Measurements from ENCODE around the gene PHACTR1. TPM values are rescaled to one million over a fixed set of nuclear protein-coding genes. Genes with fewer than 3 reads are reported as not detected.

Gene PHACTR1
- total RNA-seq, 1 experiment from 2014 or later = 2.6 TPM

- Histone ChIP-seq H3K9me3 (ENCODE audit: low read depth, low read length, poor library complexity, severe bottlenecking) (no peaks in the 10 kb centered on the region), H3K4me3 (ENCODE audit: low read depth, low read length, poor library complexity, severe bottlenecking) (no peak overlapping the region), H3K36me3 (ENCODE audit: insufficient read depth, low read length, poor library complexity, severe bottlenecking) (peaks cover 14% of the 10 kb centered on the region), H3K27me3 (replicated peaks; ENCODE audit: insufficient read depth, low read depth, low read length, poor library complexity) (no peaks in the 10 kb centered on the region), H3K27ac (ENCODE audit: low read depth, low read length, poor library complexity, severe bottlenecking) (peak overlapping the region; percentile 76), H3K4me1 (ENCODE audit: insufficient read depth, low read length, poor library complexity, severe bottlenecking) (peaks cover 36% of the 10 kb centered on the region)
- TF ChIP-seq EZH2 (IDR thresholded peaks at IDR 0.05; ENCODE audit: borderline replicate concordance, low read depth, low read length, poor library complexity, severe bottlenecking) = no peak
- no peak for TF ChIP-seq CTCF (conservative IDR thresholded peaks at IDR 0.05; ENCODE audit: low read depth, low read length)
- BruUV-seq (replicated peaks) = no TSS peak
- CTCF ChIA-PET = interaction anchor here (0.6 to 1.1 kb wide), 2 partner anchors 43 to 234 kb away, joined by 3 to 5 read pairs; no protein-coding TSS in a partner anchor
- peak; percentile 36 for DNase-seq (ENCODE audit: low spot score)
- POLR2A ChIA-PET (ENCODE audit: low non-redundant PET) = no interaction called here
- intact Hi-C loops (cut with micrococcal nuclease; ENCODE audit: unreplicated experiment) = no loop called here
Observed at GRCh38 chr6:13304580-13305260, 588.2 kb downstream of the PHACTR1 start.

GRCh38 chr6:13305288-13305687 lies 588.7 kb downstream of the PHACTR1 start:
- POLR2A ChIA-PET (ENCODE audit: low non-redundant PET) = no interaction called here
- Histone ChIP-seq H3K27me3 (replicated peaks; ENCODE audit: insufficient read depth, low read depth, low read length, poor library complexity) (no peaks in the 10 kb centered on the region), H3K4me3 (ENCODE audit: low read depth, low read length, poor library complexity, severe bottlenecking) (no peak overlapping the region), H3K4me1 (ENCODE audit: insufficient read depth, low read length, poor library complexity, severe bottlenecking) (peaks cover 36% of the 10 kb centered on the region), H3K36me3 (ENCODE audit: insufficient read depth, low read length, poor library complexity, severe bottlenecking) (peaks cover 14% of the 10 kb centered on the region), H3K27ac (ENCODE audit: low read depth, low read length, poor library complexity, severe bottlenecking) (peak overlapping the region; percentile 76), H3K9me3 (ENCODE audit: low read depth, low read length, poor library complexity, severe bottlenecking) (no peaks in the 10 kb centered on the region)
- TF ChIP-seq EZH2 (IDR thresholded peaks at IDR 0.05; ENCODE audit: borderline replicate concordance, low read depth, low read length, poor library complexity, severe bottlenecking) = no peak
- TF ChIP-seq CTCF (conservative IDR thresholded peaks at IDR 0.05; ENCODE audit: low read depth, low read length) = no peak
- CTCF ChIA-PET = no interaction called here
- BruUV-seq (replicated peaks) = no TSS peak
- intact Hi-C loops (cut with micrococcal nuclease; ENCODE audit: unreplicated experiment) = no loop called here
- no peak for DNase-seq (ENCODE audit: low spot score)

GRCh38 chr6:13305791-13306190 lies 589.2 kb downstream of the PHACTR1 start:
- no peaks in the 10 kb centered on the region for H3K9me3 ChIP-seq (ENCODE audit: low read depth, low read length, poor library complexity, severe bottlenecking)
- peaks cover 14% of the 10 kb centered on the region for H3K36me3 ChIP-seq (ENCODE audit: insufficient read depth, low read length, poor library complexity, severe bottlenecking)
- CTCF ChIA-PET = no interaction called here
- no TSS peak for BruUV-seq (replicated peaks)
- no peaks in the 10 kb centered on the region for H3K27me3 ChIP-seq (replicated peaks; ENCODE audit: insufficient read depth, low read depth, low read length, poor library complexity)
- no peak overlapping the region for H3K4me3 ChIP-seq (ENCODE audit: low read depth, low read length, poor library complexity, severe bottlenecking)
- no peak overlapping the region for H3K27ac ChIP-seq (ENCODE audit: low read depth, low read length, poor library complexity, severe bottlenecking)
- POLR2A ChIA-PET (ENCODE audit: low non-redundant PET) = no interaction called here
- peaks cover 36% of the 10 kb centered on the region for H3K4me1 ChIP-seq (ENCODE audit: insufficient read depth, low read length, poor library complexity, severe bottlenecking)
- TF ChIP-seq CTCF (conservative IDR thresholded peaks at IDR 0.05; ENCODE audit: low read depth, low read length) (no peak), EZH2 (IDR thresholded peaks at IDR 0.05; ENCODE audit: borderline replicate concordance, low read depth, low read length, poor library complexity, severe bottlenecking) (no peak)
- intact Hi-C loops (cut with micrococcal nuclease; ENCODE audit: unreplicated experiment) = no loop called here
- no peak for DNase-seq (ENCODE audit: low spot score)
